LNCaP clone FGC (cell line): ENCODE measurements around the gene SSTR4.

Source experiments
- DNase-seq: peaks from one replicate; pipeline ENCODE4 v3.0.0-alpha.2; 2011; ENCODE audit warnings: low read depth
- H3K4me3 ChIP-seq: 2 replicates; pipeline ENCODE4 v1.5.1; 2011; ENCODE audit warnings: mild to moderate bottlenecking, low read depth, low read length, control low read depth
- TF ChIP-seq, protein P1 (sequence below): IDR thresholded peaks from 2 replicates; pipeline ENCODE4 v1.5.1; 2012; ENCODE audit warnings: mild to moderate bottlenecking; ENCODE audit not compliant: control insufficient read depth, insufficient read depth; ENCODE audit errors: extremely low read depth

SSTR4 gene

DNA sequence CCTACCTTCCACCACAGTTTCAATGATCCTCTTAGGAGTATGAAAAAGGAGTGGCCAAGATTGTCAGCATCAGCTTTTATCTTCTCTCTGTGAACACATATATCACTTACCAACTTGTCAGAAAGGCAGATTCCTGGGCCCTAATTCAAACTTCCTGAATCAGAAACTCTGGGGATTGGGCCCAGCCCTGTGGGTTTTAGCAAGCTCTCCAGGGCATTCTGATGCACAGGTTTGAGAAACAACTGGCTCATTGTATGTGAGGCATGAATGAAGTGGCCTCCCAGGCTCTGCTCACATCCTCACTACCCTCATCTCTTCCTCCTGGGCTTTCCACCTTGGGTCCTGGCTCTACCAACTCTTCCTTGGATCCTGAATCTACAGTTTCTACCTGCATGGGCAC is 27.5 kb downstream of the SSTR4 start:
- no peak for DNase-seq
- TF ChIP-seq, protein P1, sequence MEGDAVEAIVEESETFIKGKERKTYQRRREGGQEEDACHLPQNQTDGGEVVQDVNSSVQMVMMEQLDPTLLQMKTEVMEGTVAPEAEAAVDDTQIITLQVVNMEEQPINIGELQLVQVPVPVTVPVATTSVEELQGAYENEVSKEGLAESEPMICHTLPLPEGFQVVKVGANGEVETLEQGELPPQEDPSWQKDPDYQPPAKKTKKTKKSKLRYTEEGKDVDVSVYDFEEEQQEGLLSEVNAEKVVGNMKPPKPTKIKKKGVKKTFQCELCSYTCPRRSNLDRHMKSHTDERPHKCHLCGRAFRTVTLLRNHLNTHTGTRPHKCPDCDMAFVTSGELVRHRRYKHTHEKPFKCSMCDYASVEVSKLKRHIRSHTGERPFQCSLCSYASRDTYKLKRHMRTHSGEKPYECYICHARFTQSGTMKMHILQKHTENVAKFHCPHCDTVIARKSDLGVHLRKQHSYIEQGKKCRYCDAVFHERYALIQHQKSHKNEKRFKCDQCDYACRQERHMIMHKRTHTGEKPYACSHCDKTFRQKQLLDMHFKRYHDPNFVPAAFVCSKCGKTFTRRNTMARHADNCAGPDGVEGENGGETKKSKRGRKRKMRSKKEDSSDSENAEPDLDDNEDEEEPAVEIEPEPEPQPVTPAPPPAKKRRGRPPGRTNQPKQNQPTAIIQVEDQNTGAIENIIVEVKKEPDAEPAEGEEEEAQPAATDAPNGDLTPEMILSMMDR = no peak
- no peak overlapping the region for H3K4me3 ChIP-seq

DNA sequence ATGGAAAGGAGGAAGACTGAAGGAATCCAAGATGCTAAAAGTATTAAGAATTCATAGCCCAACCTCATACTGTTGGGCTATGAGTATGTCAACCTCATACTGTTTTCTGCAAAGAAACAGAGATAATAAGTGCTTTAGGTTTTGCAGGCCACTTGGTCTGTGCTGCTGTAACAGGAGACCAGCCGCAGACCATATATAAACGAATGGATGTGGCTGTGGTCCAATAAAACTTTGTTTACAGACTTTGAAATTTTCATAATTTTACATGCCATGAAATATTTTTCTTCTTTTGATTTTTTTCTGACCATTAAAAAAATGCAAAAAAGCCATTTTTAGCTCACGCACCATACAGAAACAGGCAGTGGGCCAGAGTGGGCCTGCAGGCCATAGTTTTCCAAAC is 28.1 kb downstream of the SSTR4 start:
- H3K4me3 ChIP-seq = no peak overlapping the region
- no peak for DNase-seq
- TF ChIP-seq, protein P1 = no peak

DNA sequence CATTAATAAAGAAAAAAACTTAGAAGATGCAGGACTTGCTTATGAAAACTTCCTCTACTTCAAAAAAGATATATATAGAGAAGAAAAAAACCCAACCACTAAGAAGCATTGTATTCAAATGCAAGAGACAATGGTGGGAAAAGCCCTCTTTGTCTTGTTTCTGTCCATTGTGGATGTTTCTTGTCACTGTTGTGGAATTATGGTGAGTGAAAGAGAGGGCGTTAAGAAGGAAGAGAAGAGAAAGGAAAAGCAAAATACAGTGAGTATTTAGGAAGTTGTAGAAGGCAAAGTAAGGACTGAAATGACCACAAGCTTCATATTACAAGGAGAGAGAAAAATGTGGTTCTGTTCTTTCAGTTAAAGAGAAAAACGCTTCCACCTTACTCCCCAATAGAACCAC is 28.5 kb downstream of the SSTR4 start:
- no peak for DNase-seq
- no peak overlapping the region for H3K4me3 ChIP-seq
- TF ChIP-seq, protein P1 = no peak

DNA sequence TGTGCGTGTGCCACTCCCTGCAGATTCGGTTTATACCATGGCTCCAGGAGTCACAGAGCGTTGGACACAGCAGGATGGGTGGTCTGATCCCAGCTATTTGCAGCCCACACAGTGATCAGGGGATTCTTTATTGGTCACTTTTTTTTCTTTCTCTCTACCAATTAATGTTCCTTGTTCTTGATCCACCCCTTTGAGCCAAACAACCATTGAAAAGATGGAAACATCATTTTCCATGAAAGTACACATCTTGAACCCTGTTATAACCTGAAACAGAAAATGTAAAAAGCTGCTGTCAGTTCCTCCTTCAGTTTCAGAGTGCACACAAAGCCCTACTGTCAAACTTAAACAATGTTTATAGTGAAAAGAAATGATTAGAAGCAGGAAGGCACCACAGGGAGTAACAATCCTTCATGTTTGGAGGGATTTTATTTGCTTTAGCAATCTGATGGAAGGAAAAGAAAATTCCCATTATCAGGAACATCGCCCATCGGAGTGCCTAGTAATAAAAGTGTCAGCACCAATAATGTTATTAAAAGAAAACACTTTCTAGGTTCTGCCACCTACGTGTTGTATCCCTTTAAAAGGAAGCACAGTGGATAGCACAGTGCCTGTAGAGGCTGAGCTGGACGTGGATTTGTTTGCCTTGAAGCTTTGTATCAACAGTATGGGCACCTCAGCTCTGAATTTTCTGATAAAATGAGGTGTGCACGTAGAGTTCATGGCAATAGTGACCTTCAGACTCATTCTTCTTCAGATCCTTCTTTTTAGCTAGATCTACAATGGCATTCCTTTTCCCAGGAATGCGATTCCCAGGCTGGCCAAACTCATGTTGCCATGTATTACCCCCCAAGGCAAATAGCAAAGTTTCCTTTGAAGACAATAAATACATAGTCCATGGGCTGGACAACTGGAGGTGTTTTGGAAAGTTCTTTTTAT is 30.4 kb downstream of the SSTR4 start:
- no peak overlapping the region for H3K4me3 ChIP-seq
- no peak for DNase-seq
- TF ChIP-seq, protein P1 = no peak

DNA sequence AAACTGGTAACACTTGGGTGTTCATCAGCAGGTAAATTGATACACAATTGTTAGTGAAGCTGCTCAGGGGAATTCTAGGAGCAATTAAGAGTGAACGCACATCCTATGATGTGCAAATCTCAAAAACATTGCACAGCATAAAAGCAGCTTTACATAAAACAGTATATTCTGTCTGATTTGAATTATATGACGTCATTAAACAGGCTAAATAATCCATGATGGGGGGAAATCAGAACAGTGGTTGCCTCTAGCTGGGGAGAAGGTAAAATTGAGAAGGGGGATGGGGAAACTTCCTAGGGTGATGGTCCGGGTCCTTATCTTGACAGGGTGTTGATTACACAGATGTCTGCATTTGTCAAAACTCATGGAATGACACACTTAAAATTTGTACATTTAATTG is 31.7 kb downstream of the SSTR4 start:
- no peak for DNase-seq
- H3K4me3 ChIP-seq = no peak overlapping the region
- TF ChIP-seq, protein P1 = no peak

DNA sequence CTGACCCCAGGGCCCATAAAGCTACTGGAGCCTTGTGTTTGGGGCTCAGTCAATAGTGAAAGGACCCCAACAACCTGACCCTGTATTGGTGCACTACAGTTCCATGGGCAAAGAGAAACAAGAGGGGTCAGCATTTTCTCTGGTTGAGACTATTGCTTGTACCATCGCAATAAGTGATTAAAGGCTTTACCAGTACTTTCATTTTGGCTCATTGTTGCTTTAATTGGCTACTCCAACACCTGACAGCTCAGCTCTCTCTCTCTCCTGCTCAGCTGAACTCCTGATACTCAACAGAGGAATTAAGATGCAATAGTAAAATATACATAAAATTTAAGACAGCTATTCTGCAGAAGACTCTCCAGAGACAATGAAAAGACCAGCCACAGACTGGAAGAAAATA is 33.2 kb downstream of the SSTR4 start:
- no peak overlapping the region for H3K4me3 ChIP-seq
- no peak for DNase-seq
- TF ChIP-seq, protein P1 = no peak

DNA sequence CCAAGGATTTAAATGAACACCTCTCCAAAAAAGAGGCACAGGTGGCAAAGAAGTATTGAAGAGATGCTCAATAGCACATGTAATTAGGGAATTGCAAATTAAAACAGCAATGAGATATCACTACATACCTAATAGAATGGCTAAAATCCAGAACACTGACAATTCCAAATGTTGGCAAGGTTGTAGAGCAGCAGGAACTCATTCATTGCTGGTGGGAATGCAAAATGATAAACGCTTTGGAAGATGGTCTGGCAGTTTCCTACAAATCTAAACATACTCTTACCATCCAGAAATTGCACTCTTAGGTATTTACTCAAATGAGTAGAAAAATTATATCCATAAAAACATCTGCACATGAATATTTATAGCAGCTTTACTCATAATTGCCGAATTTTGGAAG is 34.0 kb downstream of the SSTR4 start:
- no peak overlapping the region for H3K4me3 ChIP-seq
- DNase-seq = no peak
- TF ChIP-seq, protein P1 = no peak
